Natural killer cell treated with Interleukin-12 subunit alpha and Interleukin-12 subunit beta and Interleukin-15 and Interleukin-18, amount 100 ng/mL, for 72 hours (primary cell): ENCODE results near the gene ZNF467. TPM values are rescaled to one million over a fixed set of nuclear protein-coding genes. Genes with fewer than 3 reads are reported as not detected.

ENCODE experiments used
- ATAC-seq, 2 donors: fragments of 150-1000 bp; cut with Tn5 transposase in 1 of 2; sonication (Bioruptor Pico), chemical (Tn5 transposase) in 1 of 2; 2 replicates each; pipeline ENCODE4 v1.10.0; 2021
- DNase-seq: peaks from one replicate; pipeline ENCODE4 v3.0.0; 2022; ENCODE audit warnings: low spot score
- H3K27ac Mint-ChIP-seq, 2 donors: 1 replicate in 1 of 2; 2 replicates in 1 of 2; pipeline ENCODE4 v1.8.0; 2022; ENCODE audit warnings: mixed read lengths in 2 of 2, mild to moderate bottlenecking in 1 of 2, moderate library complexity in 1 of 2
- H3K27me3 Mint-ChIP-seq, 2 donors: 1 replicate in 1 of 2; 2 replicates in 1 of 2; pipeline ENCODE4 v1.8.0; 2022; ENCODE audit warnings: mixed read lengths in 2 of 2
- H3K36me3 Mint-ChIP-seq: one replicate; pipeline ENCODE4 v1.8.0; 2022; ENCODE audit warnings: mixed read lengths
- H3K4me1 Mint-ChIP-seq, 2 donors: 1 replicate in 1 of 2; 2 replicates in 1 of 2; pipeline ENCODE4 v1.8.0; 2022; ENCODE audit warnings: low read depth in 2 of 2, mixed read lengths in 2 of 2, mild to moderate bottlenecking in 1 of 2
- H3K4me3 Mint-ChIP-seq: one replicate; pipeline ENCODE4 v1.8.0; 2022; ENCODE audit warnings: mixed read lengths
- H3K9me3 Mint-ChIP-seq: 2 replicates; pipeline ENCODE4 v1.8.0; 2022; ENCODE audit warnings: mixed read lengths
- total RNA-seq, 2 donors: library from RNA; stranded (reverse); gene quantifications; one replicate each; pipeline ENCODE4 v1.2.3, GENCODE V29; 2022

The ZNF467 gene
- total RNA-seq, 2 donors from 2014 or later = 0.10 to 0.28 TPM

- Mint-ChIP-seq H3K27me3 (no peaks in the 10 kb centered on the region), H3K4me1 (peaks cover 18 to 23% of the 10 kb centered on the region in 2 donors), H3K4me3 (no peak overlapping the region), H3K36me3 (no peaks in the 10 kb centered on the region), H3K27ac (no peak overlapping the region), H3K9me3 (no peaks in the 10 kb centered on the region)
- ATAC-seq (no peak), DNase-seq (no peak)
These were observed 50.2 kb downstream of the ZNF467 start for GRCh38 chr7:149723082-149723767.

- Mint-ChIP-seq H3K9me3 (no peaks in the 10 kb centered on the region), H3K27me3 (no peaks in the 10 kb centered on the region), H3K4me3 (no peak overlapping the region), H3K36me3 (no peaks in the 10 kb centered on the region), H3K27ac (no peak overlapping the region), H3K4me1 (peaks cover 18 to 23% of the 10 kb centered on the region in 2 donors)
- ATAC-seq (no peak), DNase-seq (no peak)
These were observed 50.9 kb downstream of the ZNF467 start for GRCh38 chr7:149722356-149722957.

GRCh38 chr7:149721084-149721601, 52.2 kb downstream of the ZNF467 start:
- no peaks in the 10 kb centered on the region for H3K36me3 Mint-ChIP-seq
- peak overlapping the region; percentile 53 for H3K4me3 Mint-ChIP-seq
- H3K9me3 Mint-ChIP-seq = no peaks in the 10 kb centered on the region
- H3K27me3 Mint-ChIP-seq = no peaks in the 10 kb centered on the region
- ATAC-seq (peak; percentile 70 to 82), DNase-seq (peak; percentile 77)
- peaks cover 19 to 30% of the 10 kb centered on the region in 2 donors for H3K4me1 Mint-ChIP-seq
- H3K27ac Mint-ChIP-seq = peak overlapping the region; percentile 54

GRCh38 chr7:149720372-149721083, 52.9 kb downstream of the ZNF467 start:
- Mint-ChIP-seq H3K4me1 (peaks cover 25 to 35% of the 10 kb centered on the region in 2 donors), H3K9me3 (no peaks in the 10 kb centered on the region), H3K36me3 (no peaks in the 10 kb centered on the region), H3K27ac (peak overlapping the region; percentile 54), H3K4me3 (peak overlapping the region; percentile 53), H3K27me3 (no peaks in the 10 kb centered on the region)
- DNase-seq (peak; percentile 84), ATAC-seq (peak; percentile 74 to 83)

GRCh38 chr7:149719912-149720335, 53.5 kb downstream of the ZNF467 start:
- H3K27me3 Mint-ChIP-seq = no peaks in the 10 kb centered on the region
- ATAC-seq (peak; percentile 54 to 78), DNase-seq (peak; percentile 81)
- H3K4me1 Mint-ChIP-seq = peaks cover 31 to 40% of the 10 kb centered on the region in 2 donors
- peak overlapping the region; percentile 54 for H3K27ac Mint-ChIP-seq
- no peaks in the 10 kb centered on the region for H3K9me3 Mint-ChIP-seq
- H3K36me3 Mint-ChIP-seq = no peaks in the 10 kb centered on the region
- peak overlapping the region; percentile 53 for H3K4me3 Mint-ChIP-seq

- no peak for DNase-seq
- ATAC-seq = no peak
- no peaks in the 10 kb centered on the region for H3K27me3 Mint-ChIP-seq
- H3K36me3 Mint-ChIP-seq = no peaks in the 10 kb centered on the region
- H3K9me3 Mint-ChIP-seq = no peaks in the 10 kb centered on the region
- H3K27ac Mint-ChIP-seq = peak overlapping the region in 1 of 2 donors; percentile 70
- H3K4me1 Mint-ChIP-seq = peaks cover 31 to 40% of the 10 kb centered on the region in 2 donors
- peak overlapping the region; percentile 53 for H3K4me3 Mint-ChIP-seq
These were observed 54.1 kb downstream of the ZNF467 start for GRCh38 chr7:149719050-149719899.

GRCh38 chr7:149718730-149719049, 54.7 kb downstream of the ZNF467 start:
- H3K27ac Mint-ChIP-seq = no peak overlapping the region
- no peaks in the 10 kb centered on the region for H3K27me3 Mint-ChIP-seq
- H3K4me1 Mint-ChIP-seq = peaks cover 31 to 44% of the 10 kb centered on the region in 2 donors
- DNase-seq (no peak), ATAC-seq (no peak)
- no peaks in the 10 kb centered on the region for H3K9me3 Mint-ChIP-seq
- H3K36me3 Mint-ChIP-seq = no peaks in the 10 kb centered on the region
- no peak overlapping the region for H3K4me3 Mint-ChIP-seq

- no peaks in the 10 kb centered on the region for H3K9me3 Mint-ChIP-seq
- no peak overlapping the region for H3K4me3 Mint-ChIP-seq
- H3K4me1 Mint-ChIP-seq = peaks cover 31 to 49% of the 10 kb centered on the region in 2 donors
- no peak overlapping the region for H3K27ac Mint-ChIP-seq
- ATAC-seq = no peak
- no peak for DNase-seq
- H3K27me3 Mint-ChIP-seq = no peaks in the 10 kb centered on the region
- no peaks in the 10 kb centered on the region for H3K36me3 Mint-ChIP-seq
These were observed 55.9 kb downstream of the ZNF467 start for GRCh38 chr7:149717481-149717880.

- ATAC-seq = no peak
- H3K27ac Mint-ChIP-seq = no peak overlapping the region
- H3K36me3 Mint-ChIP-seq = peaks cover under 1% of the 10 kb centered on the region
- H3K4me3 Mint-ChIP-seq = no peak overlapping the region
- no peaks in the 10 kb centered on the region for H3K27me3 Mint-ChIP-seq
- no peaks in the 10 kb centered on the region for H3K9me3 Mint-ChIP-seq
- no peak for DNase-seq
- H3K4me1 Mint-ChIP-seq = peaks cover 31 to 49% of the 10 kb centered on the region in 2 donors
These were observed 56.5 kb downstream of the ZNF467 start for GRCh38 chr7:149716932-149717307.

GRCh38 chr7:149716007-149716931, 57.1 kb downstream of the ZNF467 start:
- Mint-ChIP-seq H3K4me3 (peak overlapping the region; percentile 74), H3K27me3 (no peaks in the 10 kb centered on the region), H3K4me1 (peaks cover 28 to 48% of the 10 kb centered on the region in 2 donors), H3K9me3 (peaks cover 2% of the 10 kb centered on the region), H3K36me3 (peaks cover 7% of the 10 kb centered on the region), H3K27ac (peak overlapping the region; percentile 29 to 63)
- DNase-seq (no peak), ATAC-seq (no peak)

- peak overlapping the region; percentile 74 for H3K4me3 Mint-ChIP-seq
- H3K36me3 Mint-ChIP-seq = peaks cover 15% of the 10 kb centered on the region
- H3K27ac Mint-ChIP-seq = peak overlapping the region; percentile 29 to 63
- no peak for DNase-seq
- no peak for ATAC-seq
- H3K27me3 Mint-ChIP-seq = no peaks in the 10 kb centered on the region
- peaks cover 20 to 40% of the 10 kb centered on the region in 2 donors for H3K4me1 Mint-ChIP-seq
- peaks cover 7% of the 10 kb centered on the region for H3K9me3 Mint-ChIP-seq
These were observed 57.9 kb downstream of the ZNF467 start for GRCh38 chr7:149715476-149715875.

GRCh38 chr7:149714910-149715471, 58.4 kb downstream of the ZNF467 start:
- peak overlapping the region; percentile 29 to 63 for H3K27ac Mint-ChIP-seq
- H3K27me3 Mint-ChIP-seq = no peaks in the 10 kb centered on the region
- peaks cover 15% of the 10 kb centered on the region for H3K36me3 Mint-ChIP-seq
- H3K9me3 Mint-ChIP-seq = peaks cover 7% of the 10 kb centered on the region
- DNase-seq (no peak), ATAC-seq (peak in 1 of 2 donors; percentile 1)
- peak overlapping the region; percentile 74 for H3K4me3 Mint-ChIP-seq
- peaks cover 15 to 35% of the 10 kb centered on the region in 2 donors for H3K4me1 Mint-ChIP-seq
